Middle frontal gyrus (tissue), 1 donor: Measurements from ENCODE around the gene ABCA13.

Experiments
- DNase-seq: peaks from one replicate; pipeline ENCODE4 v3.0.0-alpha.2; 2015; ENCODE audit warnings: low spot score; ENCODE audit errors: extremely low spot score

ABCA13 gene

GRCh38 chr7:48515171-48515570, 343.9 kb downstream of the ABCA13 start:
- no peak for DNase-seq

GRCh38 chr7:48518092-48518491, 346.8 kb downstream of the ABCA13 start:
- DNase-seq: no peak

GRCh38 chr7:48522692-48523091, 351.4 kb downstream of the ABCA13 start:
- no peak for DNase-seq

- no peak for DNase-seq
These were observed 354.8 kb downstream of the ABCA13 start for GRCh38 chr7:48525736-48526732.

- no peak for DNase-seq
These were observed 357.4 kb downstream of the ABCA13 start for GRCh38 chr7:48528646-48529045.

GRCh38 chr7:48537561-48537960, 366.3 kb downstream of the ABCA13 start:
- DNase-seq: no peak

GRCh38 chr7:48540746-48541145, 369.5 kb downstream of the ABCA13 start:
- DNase-seq: no peak

- no peak for DNase-seq
These were observed 377.4 kb downstream of the ABCA13 start for GRCh38 chr7:48548667-48549066.

GRCh38 chr7:48551652-48552051, 380.4 kb downstream of the ABCA13 start:
- DNase-seq: no peak

- no peak for DNase-seq
These were observed 392.1 kb downstream of the ABCA13 start for GRCh38 chr7:48563334-48563733.

GRCh38 chr7:48575516-48575915, 404.3 kb downstream of the ABCA13 start:
- DNase-seq: no peak

- DNase-seq: no peak
These were observed 416.2 kb downstream of the ABCA13 start for GRCh38 chr7:48587475-48587874.

GRCh38 chr7:48594349-48594748, 423.1 kb downstream of the ABCA13 start:
- DNase-seq: no peak

GRCh38 chr7:48595756-48596155, 424.5 kb downstream of the ABCA13 start:
- no peak for DNase-seq

GRCh38 chr7:48610705-48611104, 439.4 kb downstream of the ABCA13 start:
- DNase-seq: no peak

- DNase-seq: no peak
These were observed 440.7 kb downstream of the ABCA13 start for GRCh38 chr7:48611993-48612392.

GRCh38 chr7:48617508-48617907, 446.2 kb downstream of the ABCA13 start:
- DNase-seq: no peak

GRCh38 chr7:48617993-48618392, 446.7 kb downstream of the ABCA13 start:
- no peak for DNase-seq

GRCh38 chr7:48621076-48621475, 449.8 kb downstream of the ABCA13 start:
- DNase-seq: no peak

GRCh38 chr7:48627164-48627563, 455.9 kb downstream of the ABCA13 start:
- DNase-seq: no peak

GRCh38 chr7:48628793-48629349, 457.6 kb downstream of the ABCA13 start:
- no peak for DNase-seq

- no peak for DNase-seq
These were observed 462.9 kb downstream of the ABCA13 start for GRCh38 chr7:48634116-48634632.
